HEK293 (cell line): ENCODE data around the gene DENND6B.

Experiments
- CTCF ChIA-PET: fragments of 350-600 bp; formaldehyde crosslinking; extraction: SDS; loops from one replicate; lab custom pipeline; 2021; ENCODE audit warnings: antibody characterized with exemption; lab: Yijun Ruan, JAX
- POLR2A ChIA-PET: fragments of 300-600 bp; formaldehyde crosslinking; extraction: SDS; loops from one replicate; lab custom pipeline; 2020; ENCODE audit warnings: antibody characterized with exemption, inconsistent platforms; lab: Yijun Ruan, JAX
- H3K27ac ChIP-seq: fragments of 200-500 bp; sonication (Bioruptor generic); 2 replicates; pipeline ENCODE4 v1.5.1; 2014; ENCODE audit warnings: low read depth, low read length, control low read depth, inconsistent platforms; ENCODE audit errors: extremely low read depth
- H3K36me3 ChIP-seq, 2 experiments: fragments of 200-500 bp in 1 of 2; sonication (Bioruptor generic) in 1 of 2; 1 replicate in 1 of 2; 2 replicates in 1 of 2; pipeline ENCODE4 v1.5.1; 2014 to 2017; ENCODE audit warnings: inconsistent platforms in 2 of 2, low read length in 2 of 2; ENCODE audit not compliant: control insufficient read depth in 2 of 2, insufficient read depth in 1 of 2
- H3K4me1 ChIP-seq: fragments of 200-500 bp; sonication (Bioruptor generic); 2 replicates; pipeline ENCODE4 v1.5.1; 2014; ENCODE audit warnings: mild to moderate bottlenecking, low read length, inconsistent platforms; ENCODE audit not compliant: control insufficient read depth, insufficient read depth
- H3K4me3 ChIP-seq: 2 replicates; pipeline ENCODE4 v1.5.1; 2011; ENCODE audit warnings: low read depth, mild to moderate bottlenecking, control low read depth, low read length, moderate library complexity
- H3K9me3 ChIP-seq: fragments of 200-500 bp; sonication (Bioruptor generic); 2 replicates; pipeline ENCODE4 v1.5.1; 2014; ENCODE audit warnings: low read depth, low read length, inconsistent platforms; ENCODE audit not compliant: control insufficient read depth, insufficient read depth
- MEIS1 ChIP-seq: sonication (generic); formaldehyde crosslinking; IDR thresholded peaks from 2 replicates; pipeline ENCODE4 v1.8.1; 2022; ENCODE audit warnings: missing genetic modification reagents, mild to moderate bottlenecking, borderline replicate concordance
- OVOL3 ChIP-seq: fragments of 450-650 bp; formaldehyde crosslinking; IDR thresholded peaks from 2 replicates; pipeline ENCODE4 v1.5.1; 2016; ENCODE audit warnings: missing biosample characterization, missing genetic modification characterization
- RBAK ChIP-seq: fragments of 450-650 bp; formaldehyde crosslinking; IDR thresholded peaks from 2 replicates; pipeline ENCODE4 v1.5.1; 2016; ENCODE audit warnings: missing biosample characterization, missing genetic modification characterization
- ZBTB21 ChIP-seq: fragments of 450-650 bp; formaldehyde crosslinking; IDR thresholded peaks from 2 replicates; pipeline ENCODE4 v1.5.1; 2017; ENCODE audit warnings: missing biosample characterization, missing genetic modification characterization
- ZSCAN16 ChIP-seq: fragments of 450-650 bp; formaldehyde crosslinking; IDR thresholded peaks from 2 replicates; pipeline ENCODE4 v1.5.1; 2016; ENCODE audit warnings: missing biosample characterization, missing genetic modification characterization
- TF ChIP-seq, protein P1 (sequence below): fragments of 450-650 bp; formaldehyde crosslinking; IDR thresholded peaks from 2 replicates; pipeline ENCODE4 v1.5.1; 2016; ENCODE audit warnings: missing biosample characterization, missing genetic modification characterization
- TF ChIP-seq, protein P2 (sequence below): fragments of 450-650 bp; formaldehyde crosslinking; IDR thresholded peaks from 2 replicates; pipeline ENCODE4 v1.5.1; 2016; ENCODE audit warnings: missing biosample characterization, missing genetic modification characterization
- TF ChIP-seq, protein P3 (sequence below): fragments of 450-650 bp; formaldehyde crosslinking; IDR thresholded peaks from 2 replicates; pipeline ENCODE4 v1.5.1; 2016; ENCODE audit warnings: missing biosample characterization, missing genetic modification characterization
- TF ChIP-seq, protein P4 (sequence below): fragments of 450-650 bp; formaldehyde crosslinking; IDR thresholded peaks from 2 replicates; pipeline ENCODE4; 2016; ENCODE audit warnings: missing biosample characterization, missing genetic modification characterization
- TF ChIP-seq, protein P5 (sequence below): fragments of 450-650 bp; formaldehyde crosslinking; IDR thresholded peaks from 2 replicates; pipeline ENCODE4 v1.5.1; 2016; ENCODE audit warnings: missing biosample characterization, missing genetic modification characterization, borderline replicate concordance
- TF ChIP-seq, protein P6 (sequence below): fragments of 450-650 bp; formaldehyde crosslinking; IDR thresholded peaks from 2 replicates; pipeline ENCODE4 v1.5.1; 2016; ENCODE audit warnings: missing biosample characterization, missing genetic modification characterization
- TF ChIP-seq, protein P7 (sequence below): fragments of 450-650 bp; formaldehyde crosslinking; IDR thresholded peaks from 2 replicates; pipeline ENCODE4 v1.5.1; 2016; ENCODE audit warnings: missing biosample characterization, missing genetic modification characterization

Gene DENND6B

DNA sequence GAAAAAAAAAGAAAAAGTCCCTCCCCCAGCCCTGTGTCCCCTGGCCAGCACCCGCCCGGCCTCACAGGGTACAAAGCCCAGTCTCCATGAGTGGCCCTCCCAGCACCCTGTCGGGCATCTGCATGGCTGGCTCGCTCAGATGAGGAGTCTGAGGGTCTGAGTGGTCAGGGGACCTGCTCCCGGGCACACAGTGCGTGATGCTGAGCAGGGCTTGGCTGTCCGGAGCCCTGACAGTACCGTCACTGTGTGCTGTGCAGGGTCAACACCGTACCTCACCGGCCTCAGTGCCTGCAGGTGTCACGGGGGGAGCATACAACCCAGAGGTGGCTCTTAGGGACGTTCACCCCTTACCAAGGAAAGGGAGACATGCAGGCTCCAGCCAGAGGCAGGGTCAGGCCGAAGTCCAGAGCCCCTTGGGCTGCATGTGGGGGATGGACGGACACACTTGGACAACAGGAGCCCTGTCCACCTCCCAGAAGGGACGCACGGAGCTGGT, 15.8 kb downstream of the DENND6B start:
- CTCF ChIA-PET: interaction anchor here (0.7 kb wide), 1 partner anchor 11 kb away, joined by 6 read pairs; no protein-coding TSS in a partner anchor
- TF ChIP-seq ZBTB21 (tag by site-specific recombination): no peak
- TF ChIP-seq, protein P1, sequence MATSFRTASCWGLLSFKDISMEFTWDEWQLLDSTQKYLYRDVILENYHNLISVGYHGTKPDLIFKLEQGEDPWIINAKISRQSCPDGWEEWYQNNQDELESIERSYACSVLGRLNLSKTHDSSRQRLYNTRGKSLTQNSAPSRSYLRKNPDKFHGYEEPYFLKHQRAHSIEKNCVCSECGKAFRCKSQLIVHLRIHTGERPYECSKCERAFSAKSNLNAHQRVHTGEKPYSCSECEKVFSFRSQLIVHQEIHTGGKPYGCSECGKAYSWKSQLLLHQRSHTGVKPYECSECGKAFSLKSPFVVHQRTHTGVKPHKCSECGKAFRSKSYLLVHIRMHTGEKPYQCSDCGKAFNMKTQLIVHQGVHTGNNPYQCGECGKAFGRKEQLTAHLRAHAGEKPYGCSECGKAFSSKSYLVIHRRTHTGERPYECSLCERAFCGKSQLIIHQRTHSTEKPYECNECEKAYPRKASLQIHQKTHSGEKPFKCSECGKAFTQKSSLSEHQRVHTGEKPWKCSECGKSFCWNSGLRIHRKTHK (tag by site-specific recombination): no peak
- TF ChIP-seq OVOL3: no peak
- TF ChIP-seq, protein P2, sequence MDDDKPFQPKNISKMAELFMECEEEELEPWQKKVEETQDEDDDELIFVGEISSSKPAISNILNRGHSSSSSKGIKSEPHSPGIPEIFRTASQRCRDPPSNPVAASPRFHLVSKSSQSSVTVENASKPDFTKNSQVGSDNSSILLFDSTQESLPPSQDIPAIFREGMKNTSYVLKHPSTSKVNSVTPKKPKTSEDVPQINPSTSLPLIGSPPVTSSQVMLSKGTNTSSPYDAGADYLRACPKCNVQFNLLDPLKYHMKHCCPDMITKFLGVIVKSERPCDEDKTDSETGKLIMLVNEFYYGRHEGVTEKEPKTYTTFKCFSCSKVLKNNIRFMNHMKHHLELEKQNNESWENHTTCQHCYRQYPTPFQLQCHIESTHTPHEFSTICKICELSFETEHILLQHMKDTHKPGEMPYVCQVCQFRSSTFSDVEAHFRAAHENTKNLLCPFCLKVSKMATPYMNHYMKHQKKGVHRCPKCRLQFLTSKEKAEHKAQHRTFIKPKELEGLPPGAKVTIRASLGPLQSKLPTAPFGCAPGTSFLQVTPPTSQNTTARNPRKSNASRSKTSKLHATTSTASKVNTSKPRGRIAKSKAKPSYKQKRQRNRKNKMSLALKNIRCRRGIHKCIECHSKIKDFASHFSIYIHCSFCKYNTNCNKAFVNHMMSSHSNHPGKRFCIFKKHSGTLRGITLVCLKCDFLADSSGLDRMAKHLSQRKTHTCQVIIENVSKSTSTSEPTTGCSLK (tag by site-specific recombination): no peak
- TF ChIP-seq, protein P3, sequence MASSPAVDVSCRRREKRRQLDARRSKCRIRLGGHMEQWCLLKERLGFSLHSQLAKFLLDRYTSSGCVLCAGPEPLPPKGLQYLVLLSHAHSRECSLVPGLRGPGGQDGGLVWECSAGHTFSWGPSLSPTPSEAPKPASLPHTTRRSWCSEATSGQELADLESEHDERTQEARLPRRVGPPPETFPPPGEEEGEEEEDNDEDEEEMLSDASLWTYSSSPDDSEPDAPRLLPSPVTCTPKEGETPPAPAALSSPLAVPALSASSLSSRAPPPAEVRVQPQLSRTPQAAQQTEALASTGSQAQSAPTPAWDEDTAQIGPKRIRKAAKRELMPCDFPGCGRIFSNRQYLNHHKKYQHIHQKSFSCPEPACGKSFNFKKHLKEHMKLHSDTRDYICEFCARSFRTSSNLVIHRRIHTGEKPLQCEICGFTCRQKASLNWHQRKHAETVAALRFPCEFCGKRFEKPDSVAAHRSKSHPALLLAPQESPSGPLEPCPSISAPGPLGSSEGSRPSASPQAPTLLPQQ (tag by site-specific recombination): no peak
- TF ChIP-seq, protein P4, sequence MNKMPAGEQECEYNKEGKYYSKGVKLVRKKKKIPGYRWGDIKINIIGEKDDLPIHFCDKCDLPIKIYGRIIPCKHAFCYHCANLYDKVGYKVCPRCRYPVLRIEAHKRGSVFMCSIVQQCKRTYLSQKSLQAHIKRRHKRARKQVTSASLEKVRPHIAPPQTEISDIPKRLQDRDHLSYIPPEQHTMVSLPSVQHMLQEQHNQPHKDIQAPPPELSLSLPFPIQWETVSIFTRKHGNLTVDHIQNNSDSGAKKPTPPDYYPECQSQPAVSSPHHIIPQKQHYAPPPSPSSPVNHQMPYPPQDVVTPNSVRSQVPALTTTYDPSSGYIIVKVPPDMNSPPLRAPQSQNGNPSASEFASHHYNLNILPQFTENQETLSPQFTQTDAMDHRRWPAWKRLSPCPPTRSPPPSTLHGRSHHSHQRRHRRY: no peak
- TF ChIP-seq, protein P5, sequence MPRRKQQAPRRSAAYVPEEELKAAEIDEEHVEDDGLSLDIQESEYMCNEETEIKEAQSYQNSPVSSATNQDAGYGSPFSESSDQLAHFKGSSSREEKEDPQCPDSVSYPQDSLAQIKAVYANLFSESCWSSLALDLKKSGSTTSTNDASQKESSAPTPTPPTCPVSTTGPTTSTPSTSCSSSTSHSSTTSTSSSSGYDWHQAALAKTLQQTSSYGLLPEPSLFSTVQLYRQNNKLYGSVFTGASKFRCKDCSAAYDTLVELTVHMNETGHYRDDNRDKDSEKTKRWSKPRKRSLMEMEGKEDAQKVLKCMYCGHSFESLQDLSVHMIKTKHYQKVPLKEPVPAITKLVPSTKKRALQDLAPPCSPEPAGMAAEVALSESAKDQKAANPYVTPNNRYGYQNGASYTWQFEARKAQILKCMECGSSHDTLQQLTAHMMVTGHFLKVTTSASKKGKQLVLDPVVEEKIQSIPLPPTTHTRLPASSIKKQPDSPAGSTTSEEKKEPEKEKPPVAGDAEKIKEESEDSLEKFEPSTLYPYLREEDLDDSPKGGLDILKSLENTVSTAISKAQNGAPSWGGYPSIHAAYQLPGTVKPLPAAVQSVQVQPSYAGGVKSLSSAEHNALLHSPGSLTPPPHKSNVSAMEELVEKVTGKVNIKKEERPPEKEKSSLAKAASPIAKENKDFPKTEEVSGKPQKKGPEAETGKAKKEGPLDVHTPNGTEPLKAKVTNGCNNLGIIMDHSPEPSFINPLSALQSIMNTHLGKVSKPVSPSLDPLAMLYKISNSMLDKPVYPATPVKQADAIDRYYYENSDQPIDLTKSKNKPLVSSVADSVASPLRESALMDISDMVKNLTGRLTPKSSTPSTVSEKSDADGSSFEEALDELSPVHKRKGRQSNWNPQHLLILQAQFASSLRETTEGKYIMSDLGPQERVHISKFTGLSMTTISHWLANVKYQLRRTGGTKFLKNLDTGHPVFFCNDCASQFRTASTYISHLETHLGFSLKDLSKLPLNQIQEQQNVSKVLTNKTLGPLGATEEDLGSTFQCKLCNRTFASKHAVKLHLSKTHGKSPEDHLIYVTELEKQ (tag by site-specific recombination): no peak
- TF ChIP-seq MEIS1 (CRISPR knock-in tag): no peak
- TF ChIP-seq, protein P6, sequence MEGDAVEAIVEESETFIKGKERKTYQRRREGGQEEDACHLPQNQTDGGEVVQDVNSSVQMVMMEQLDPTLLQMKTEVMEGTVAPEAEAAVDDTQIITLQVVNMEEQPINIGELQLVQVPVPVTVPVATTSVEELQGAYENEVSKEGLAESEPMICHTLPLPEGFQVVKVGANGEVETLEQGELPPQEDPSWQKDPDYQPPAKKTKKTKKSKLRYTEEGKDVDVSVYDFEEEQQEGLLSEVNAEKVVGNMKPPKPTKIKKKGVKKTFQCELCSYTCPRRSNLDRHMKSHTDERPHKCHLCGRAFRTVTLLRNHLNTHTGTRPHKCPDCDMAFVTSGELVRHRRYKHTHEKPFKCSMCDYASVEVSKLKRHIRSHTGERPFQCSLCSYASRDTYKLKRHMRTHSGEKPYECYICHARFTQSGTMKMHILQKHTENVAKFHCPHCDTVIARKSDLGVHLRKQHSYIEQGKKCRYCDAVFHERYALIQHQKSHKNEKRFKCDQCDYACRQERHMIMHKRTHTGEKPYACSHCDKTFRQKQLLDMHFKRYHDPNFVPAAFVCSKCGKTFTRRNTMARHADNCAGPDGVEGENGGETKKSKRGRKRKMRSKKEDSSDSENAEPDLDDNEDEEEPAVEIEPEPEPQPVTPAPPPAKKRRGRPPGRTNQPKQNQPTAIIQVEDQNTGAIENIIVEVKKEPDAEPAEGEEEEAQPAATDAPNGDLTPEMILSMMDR (tag by site-specific recombination): no peak
- TF ChIP-seq, protein P7, sequence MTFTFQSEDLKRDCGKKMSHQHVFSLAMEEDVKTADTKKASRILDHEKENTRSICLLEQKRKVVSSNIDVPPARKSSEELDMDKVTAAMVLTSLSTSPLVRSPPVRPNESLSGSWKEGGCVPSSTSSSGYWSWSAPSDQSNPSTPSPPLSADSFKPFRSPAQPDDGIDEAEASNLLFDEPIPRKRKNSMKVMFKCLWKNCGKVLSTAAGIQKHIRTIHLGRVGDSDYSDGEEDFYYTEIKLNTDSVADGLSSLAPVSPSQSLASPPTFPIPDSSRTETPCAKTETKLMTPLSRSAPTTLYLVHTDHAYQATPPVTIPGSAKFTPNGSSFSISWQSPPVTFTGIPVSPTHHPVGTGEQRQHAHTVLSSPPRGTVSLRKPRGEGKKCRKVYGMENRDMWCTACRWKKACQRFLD: no peak
- TF ChIP-seq ZSCAN16 (tag by site-specific recombination): no peak
- no peak for TF ChIP-seq RBAK (tag by site-specific recombination)
- no peak overlapping the region for H3K4me3 ChIP-seq
- H3K27ac ChIP-seq: no peak overlapping the region
- H3K4me1 ChIP-seq: no peaks in the 10 kb centered on the region; the same call in 1 of the 2 replicates
- no peaks in the 10 kb centered on the region for H3K36me3 ChIP-seq
- POLR2A ChIA-PET: no interaction called here
- H3K9me3 ChIP-seq: no peaks in the 10 kb centered on the region
